IMR-90 (cell line): ENCODE measurements around the gene KCNAB1. TPM values are rescaled to one million over a fixed set of nuclear protein-coding genes. Genes with fewer than 3 reads are reported as not detected.
"Not testable (repeated sequence)": the region's sequence is repeated elsewhere in the genome, so short reads cannot be mapped to it uniquely, and the experiment has no call there.

ENCODE experiments used
- ATAC-seq: fragments of 200-7000 bp; cut with Tn5 transposase; 2 replicates; pipeline ENCODE4 v1.9.1; 2020; ENCODE audit warnings: low read depth, mild to moderate bottlenecking, moderate library complexity
- BruUV-seq: library from RNA; stranded (reverse); fragments of 400-500 nt; replicated peaks from 2 replicates; lab custom pipeline; 2021; lab: Mats Ljungman, UMichigan
- CTCF ChIA-PET: fragments of 300-600 bp; formaldehyde crosslinking; extraction: SDS; loops from one replicate; lab custom pipeline; 2021; ENCODE audit warnings: antibody characterized with exemption; lab: Yijun Ruan, JAX
- POLR2A ChIA-PET: fragments of 300-600 bp; sonication (Branson Sonifier 250); formaldehyde crosslinking; loops from one replicate; lab custom pipeline; 2022; ENCODE audit warnings: antibody characterized with exemption; ENCODE audit not compliant: unreplicated experiment; lab: Charles Lee
- DNase-seq: peaks from one replicate; pipeline ENCODE4 v3.0.0; 2013
- H2AFZ ChIP-seq: replicated peaks from 2 replicates; pipeline ENCODE3; 2013; ENCODE audit warnings: low read length, mild to moderate bottlenecking; ENCODE audit not compliant: poor library complexity
- H2AK5ac ChIP-seq: 2 replicates; pipeline ENCODE4 v1.6.1; 2013; ENCODE audit warnings: low read depth, low read length, inconsistent platforms
- H2AK9ac ChIP-seq: replicated peaks from 2 replicates; pipeline ENCODE3; 2013; ENCODE audit warnings: mild to moderate bottlenecking, low read depth, low read length, moderate library complexity; ENCODE audit not compliant: poor library complexity
- H2BK120ac ChIP-seq: 2 replicates; pipeline ENCODE4 v1.6.1; 2013; ENCODE audit warnings: low read depth, low read length, inconsistent platforms
- H2BK15ac ChIP-seq: 3 replicates; pipeline ENCODE4 v1.6.1; 2013; ENCODE audit warnings: low read depth, low read length, inconsistent platforms
- H2BK20ac ChIP-seq: 2 replicates; pipeline ENCODE4 v1.6.1; 2013; ENCODE audit warnings: low read depth, mild to moderate bottlenecking, inconsistent platforms, low read length, moderate library complexity
- H2BK5ac ChIP-seq: 2 replicates; pipeline ENCODE4 v1.6.1; 2013; ENCODE audit warnings: mild to moderate bottlenecking, low read depth, low read length, inconsistent platforms; ENCODE audit not compliant: poor library complexity, severe bottlenecking
- H3K14ac ChIP-seq: replicated peaks from 2 replicates; pipeline ENCODE4 v1.6.1; 2013; ENCODE audit warnings: low read depth, low read length, inconsistent platforms
- H3K18ac ChIP-seq: 2 replicates; pipeline ENCODE4 v1.6.1; 2013; ENCODE audit warnings: low read depth, low read length, control low read depth
- H3K23ac ChIP-seq: 2 replicates; pipeline ENCODE4 v1.6.1; 2013; ENCODE audit warnings: low read depth, low read length, inconsistent platforms
- H3K27ac ChIP-seq: 2 replicates; pipeline ENCODE4 v1.5.1; 2013; ENCODE audit warnings: mild to moderate bottlenecking, control low read depth, low read length; ENCODE audit not compliant: insufficient read depth
- H3K27me3 ChIP-seq: 2 replicates; pipeline ENCODE4 v1.6.1; 2013; ENCODE audit warnings: low read length; ENCODE audit not compliant: control insufficient read depth, insufficient read depth
- H3K36me3 ChIP-seq: 2 replicates; pipeline ENCODE4 v1.6.1; 2013; ENCODE audit warnings: low read length, mixed read lengths; ENCODE audit not compliant: control insufficient read depth, insufficient read depth
- H3K4ac ChIP-seq: 2 replicates; pipeline ENCODE4 v1.6.1; 2013; ENCODE audit warnings: low read depth, low read length, inconsistent platforms
- H3K4me1 ChIP-seq: 2 replicates; pipeline ENCODE4 v1.6.1; 2013; ENCODE audit warnings: low read length, mixed read lengths; ENCODE audit not compliant: control insufficient read depth, insufficient read depth
- H3K4me2 ChIP-seq: 2 replicates; pipeline ENCODE4 v1.6.1; 2013; ENCODE audit warnings: low read depth, mild to moderate bottlenecking, control low read depth, low read length, moderate library complexity
- H3K4me3 ChIP-seq: 2 replicates; pipeline ENCODE4 v1.5.1; 2013; ENCODE audit warnings: low read depth, mild to moderate bottlenecking, control low read depth, low read length, moderate library complexity; ENCODE audit not compliant: insufficient read depth
- H3K56ac ChIP-seq: 2 replicates; pipeline ENCODE4 v1.6.1; 2013; ENCODE audit warnings: low read length, inconsistent platforms; ENCODE audit not compliant: insufficient read depth; ENCODE audit errors: extremely low read depth
- H3K79me1 ChIP-seq, 2 experiments: 2 replicates each; pipeline ENCODE4 v1.6.1; 2013; ENCODE audit warnings: low read length in 2 of 2, inconsistent platforms in 1 of 2, low read depth in 1 of 2
- H3K9ac ChIP-seq: 2 replicates; pipeline ENCODE4 v1.6.1; 2013; ENCODE audit warnings: low read depth, low read length, control low read depth
- H3K9me1 ChIP-seq: 2 replicates; pipeline ENCODE4 v1.6.1; 2013; ENCODE audit warnings: low read length, inconsistent platforms; ENCODE audit not compliant: insufficient read depth
- H3K9me3 ChIP-seq: 2 replicates; pipeline ENCODE4 v1.6.1; 2013; ENCODE audit warnings: low read length; ENCODE audit not compliant: control insufficient read depth, insufficient read depth
- H4K20me1 ChIP-seq: 2 replicates; pipeline ENCODE4 v1.6.1; 2013; ENCODE audit warnings: low read length, inconsistent platforms; ENCODE audit not compliant: insufficient read depth
- H4K5ac ChIP-seq: 2 replicates; pipeline ENCODE4 v1.6.1; 2013; ENCODE audit warnings: mild to moderate bottlenecking, low read depth, low read length, control low read depth
- H4K8ac ChIP-seq, 2 experiments: 2 replicates each; pipeline ENCODE4 v1.6.1; 2013; ENCODE audit warnings: low read depth in 2 of 2, low read length in 2 of 2, control low read depth in 1 of 2, inconsistent platforms in 1 of 2
- H4K91ac ChIP-seq: 2 replicates; pipeline ENCODE4 v1.6.1; 2013; ENCODE audit warnings: low read depth, low read length, inconsistent platforms; ENCODE audit not compliant: insufficient read depth
- WGBS, 2 experiments: methylation state at CpG; one replicate each; pipeline versions ENCODE4 v1.1.5 to v1.1.7; 2013; ENCODE audit warnings: missing lambda C conversion rate in 2 of 2; ENCODE audit not compliant: insufficient read length in 1 of 2; ENCODE audit errors: extremely low coverage in 2 of 2; 5-methylcytosine and 5-hydroxymethylcytosine counted together
- dilution Hi-C: fragments of 300-500 bp; cut with HindIII; formaldehyde crosslinking; loops from one replicate; pipeline ENCODE4 v1.14.3; 2018; ENCODE audit warnings: low sequenced_read_pairs; ENCODE audit not compliant: unreplicated experiment
- in situ Hi-C: fragments of 300-500 bp; cut with MboI; formaldehyde crosslinking; loops from 3 replicates; pipeline ENCODE4 v1.14.3; 2019; ENCODE audit warnings: low sequenced_read_pairs, inconsistent platforms, mixed read lengths
- intact Hi-C: fragments of 100-400 bp; cut with micrococcal nuclease; formaldehyde crosslinking; loops from 2 replicates; pipeline ENCODE4 v1.10.0; 2022
- polyA plus RNA-seq, 3 experiments: library from polyadenylated mRNA; depleted of rRNA; stranded (reverse); fragments of >200 nt; gene quantifications; 2 replicates each; pipeline ENCODE4 v1.2.3, GENCODE V29; 2012; ENCODE audit warnings: low replicate concordance in 1 of 3
- total RNA-seq: library from RNA; depleted of rRNA; stranded (reverse); fragments of >200 nt; gene quantifications from 2 replicates; pipeline ENCODE4 v1.2.3, GENCODE V29; 2012

KCNAB1 gene
- total and polyA plus RNA-seq, 2 of the 4 experiments (the other 2 are of a cell fraction) = under 0.01 to 0.07 TPM

GRCh38 chr3:156224046-156224445 is 103.7 kb downstream of the KCNAB1 start:
- H2BK15ac ChIP-seq, H2BK120ac ChIP-seq, H3K9ac ChIP-seq, H4K5ac ChIP-seq, H3K27ac ChIP-seq, H3K4ac ChIP-seq, H3K4me1 ChIP-seq, H3K23ac ChIP-seq, H2AFZ ChIP-seq, ATAC-seq, dilution Hi-C loops, CTCF ChIA-PET, H2BK20ac ChIP-seq, H3K9me1 ChIP-seq, H2AK9ac ChIP-seq, in situ Hi-C loops, POLR2A ChIA-PET, H3K79me1 ChIP-seq, H3K4me2 ChIP-seq, H3K9me3 ChIP-seq, DNase-seq, H3K4me3 ChIP-seq, H3K36me3 ChIP-seq, H2AK5ac ChIP-seq, BruUV-seq, H4K8ac ChIP-seq, H3K27me3 ChIP-seq, H3K14ac ChIP-seq, H4K20me1 ChIP-seq, H3K56ac ChIP-seq, intact Hi-C loops, H4K91ac ChIP-seq, H2BK5ac ChIP-seq, H3K18ac ChIP-seq: not testable (repeated sequence)
- 97% methylated on average over 7 of the region's 23 CpGs; no CpG with 5 or more reads in 1 of the 2 experiments for WGBS, 2 experiments
